ENCODE data around the gene MTMR10.

Gene MTMR10

GRCh38 chr15:30896211-30896606 lies 95.2 kb downstream of the MTMR10 start:
- H3K4me3 ChIP-seq (ENCODE audit: low read length), result no peak overlapping the region
- TF ChIP-seq, protein P1, sequence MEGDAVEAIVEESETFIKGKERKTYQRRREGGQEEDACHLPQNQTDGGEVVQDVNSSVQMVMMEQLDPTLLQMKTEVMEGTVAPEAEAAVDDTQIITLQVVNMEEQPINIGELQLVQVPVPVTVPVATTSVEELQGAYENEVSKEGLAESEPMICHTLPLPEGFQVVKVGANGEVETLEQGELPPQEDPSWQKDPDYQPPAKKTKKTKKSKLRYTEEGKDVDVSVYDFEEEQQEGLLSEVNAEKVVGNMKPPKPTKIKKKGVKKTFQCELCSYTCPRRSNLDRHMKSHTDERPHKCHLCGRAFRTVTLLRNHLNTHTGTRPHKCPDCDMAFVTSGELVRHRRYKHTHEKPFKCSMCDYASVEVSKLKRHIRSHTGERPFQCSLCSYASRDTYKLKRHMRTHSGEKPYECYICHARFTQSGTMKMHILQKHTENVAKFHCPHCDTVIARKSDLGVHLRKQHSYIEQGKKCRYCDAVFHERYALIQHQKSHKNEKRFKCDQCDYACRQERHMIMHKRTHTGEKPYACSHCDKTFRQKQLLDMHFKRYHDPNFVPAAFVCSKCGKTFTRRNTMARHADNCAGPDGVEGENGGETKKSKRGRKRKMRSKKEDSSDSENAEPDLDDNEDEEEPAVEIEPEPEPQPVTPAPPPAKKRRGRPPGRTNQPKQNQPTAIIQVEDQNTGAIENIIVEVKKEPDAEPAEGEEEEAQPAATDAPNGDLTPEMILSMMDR (conservative IDR thresholded peaks at IDR 0.05; ENCODE audit: low read length), result no peak
- DNase-seq (ENCODE audit: low read depth), result no peak

GRCh38 chr15:30895461-30896210 lies 95.8 kb downstream of the MTMR10 start:
- H3K4me3 ChIP-seq (ENCODE audit: low read length), result no peak overlapping the region
- no peak for DNase-seq (ENCODE audit: low read depth)
- TF ChIP-seq, protein P1 (conservative IDR thresholded peaks at IDR 0.05; ENCODE audit: low read length), result no peak

DNA sequence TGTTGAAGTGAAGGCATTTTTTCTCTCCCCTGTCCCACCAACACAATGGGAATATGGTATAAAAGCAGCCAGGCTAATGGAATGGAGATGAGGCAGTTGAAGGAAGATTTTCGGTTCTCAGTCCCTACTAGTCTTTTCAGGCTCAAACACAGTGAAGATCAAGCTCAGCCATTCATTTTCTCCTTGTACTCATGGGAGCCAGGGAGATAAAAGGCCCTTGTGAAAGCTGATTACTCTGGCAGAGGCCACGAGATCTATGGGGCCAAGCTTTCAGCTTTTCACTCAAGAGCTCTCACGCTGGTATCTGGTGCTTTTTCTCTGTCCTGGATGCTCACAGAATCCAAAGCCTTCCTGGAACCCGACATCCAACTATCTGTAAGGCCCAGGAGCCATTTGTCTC lies 102.2 kb downstream of the MTMR10 start:
- H3K4me3 ChIP-seq (ENCODE audit: low read length), result no peak overlapping the region
- TF ChIP-seq, protein P1 (conservative IDR thresholded peaks at IDR 0.05; ENCODE audit: low read length), result no peak
- DNase-seq (ENCODE audit: low read depth), result no peak

All from AG10803 (cell line).